Measurements from ENCODE around the gene LDLRAD4.

LDLRAD4 gene

DNA sequence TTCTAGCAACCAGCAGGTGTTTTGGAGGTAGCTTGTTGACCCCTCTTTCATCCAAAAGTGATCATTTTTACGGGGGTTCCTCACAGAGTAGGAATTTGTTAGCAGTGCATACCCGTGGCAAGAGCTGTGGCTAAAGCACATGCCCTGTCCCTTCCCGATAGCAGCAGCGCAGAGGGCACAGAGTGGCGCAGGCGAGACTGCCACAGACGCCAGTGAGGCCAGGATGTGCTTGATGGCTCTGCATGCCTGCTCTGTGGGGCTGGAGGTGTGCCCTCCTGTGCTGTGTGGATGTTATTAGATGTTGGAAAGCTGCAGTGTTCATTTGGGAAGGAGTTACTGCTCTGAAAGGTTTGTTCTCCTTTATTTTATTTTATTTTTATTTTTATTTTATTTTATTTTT lies 354.2 kb downstream of the LDLRAD4 start:
- Mint-ChIP-seq H3K9me3 (no peaks in the 10 kb centered on the region), H3K4me3 (no peak overlapping the region), H3K27ac (no peak overlapping the region), H3K36me3 (peaks cover 9% of the 10 kb centered on the region), H3K4me1 (peaks cover 67% of the 10 kb centered on the region)
- DNase-seq (ENCODE audit: low spot score in 2 of 2) (peak in 1 of 2 donors; percentile 41), ATAC-seq (no peak)

GRCh38 chr18:13573750-13574149 lies 355.2 kb downstream of the LDLRAD4 start:
- DNase-seq (ENCODE audit: low spot score in 2 of 2), result no peak
- no peak overlapping the region for H3K4me3 Mint-ChIP-seq
- peaks cover 11% of the 10 kb centered on the region for H3K36me3 Mint-ChIP-seq
- no peaks in the 10 kb centered on the region for H3K9me3 Mint-ChIP-seq
- peaks cover 66% of the 10 kb centered on the region for H3K4me1 Mint-ChIP-seq
- no peak for ATAC-seq
- no peak overlapping the region for H3K27ac Mint-ChIP-seq

DNA sequence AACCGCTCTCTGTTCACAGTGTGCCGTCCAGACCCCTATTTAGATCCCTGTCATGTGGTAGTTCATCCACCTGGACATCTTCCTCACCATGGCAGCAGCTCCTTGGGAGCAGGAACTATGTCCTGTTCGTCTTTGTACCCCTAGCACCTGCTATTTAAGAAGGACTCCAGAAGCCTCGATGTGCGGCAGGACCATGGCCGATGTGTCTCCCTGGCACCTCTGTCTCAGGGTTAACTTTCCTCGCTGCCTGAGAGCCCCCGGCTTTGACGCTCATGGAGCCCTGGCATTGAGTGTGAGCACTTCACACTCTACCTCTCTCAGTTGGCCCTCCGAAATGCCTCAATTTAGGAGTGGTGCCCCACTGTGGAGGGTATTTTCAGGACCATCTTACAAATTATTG lies 355.8 kb downstream of the LDLRAD4 start:
- no peak overlapping the region for H3K4me3 Mint-ChIP-seq

GRCh38 chr18:13574761-13575160 lies 356.2 kb downstream of the LDLRAD4 start:
- H3K36me3 Mint-ChIP-seq, result peaks cover 16% of the 10 kb centered on the region
- ATAC-seq, result no peak
- H3K4me1 Mint-ChIP-seq, result peaks cover 64% of the 10 kb centered on the region
- DNase-seq (ENCODE audit: low spot score in 2 of 2), result no peak
- H3K27ac Mint-ChIP-seq, result no peak overlapping the region
- H3K4me3 Mint-ChIP-seq, result no peak overlapping the region
- no peaks in the 10 kb centered on the region for H3K9me3 Mint-ChIP-seq

More for the DNA sequence above, 355.8 kb downstream of the LDLRAD4 start:
- Mint-ChIP-seq H3K9me3 (no peaks in the 10 kb centered on the region), H3K4me1 (peaks cover 62% of the 10 kb centered on the region), H3K27ac (no peak overlapping the region), H3K36me3 (peaks cover 16% of the 10 kb centered on the region)
- DNase-seq (ENCODE audit: low spot score in 2 of 2) (peak in 1 of 2 donors; percentile 20), ATAC-seq (no peak)

GRCh38 chr18:13576598-13576997 lies 358.0 kb downstream of the LDLRAD4 start:
- Mint-ChIP-seq H3K36me3 (peaks cover 16% of the 10 kb centered on the region), H3K27ac (peak overlapping the region; percentile 76), H3K9me3 (no peaks in the 10 kb centered on the region), H3K4me3 (peak overlapping the region; percentile 60), H3K4me1 (peaks cover 54% of the 10 kb centered on the region)
- no peak for ATAC-seq
- DNase-seq (ENCODE audit: low spot score in 2 of 2), result no peak

DNA sequence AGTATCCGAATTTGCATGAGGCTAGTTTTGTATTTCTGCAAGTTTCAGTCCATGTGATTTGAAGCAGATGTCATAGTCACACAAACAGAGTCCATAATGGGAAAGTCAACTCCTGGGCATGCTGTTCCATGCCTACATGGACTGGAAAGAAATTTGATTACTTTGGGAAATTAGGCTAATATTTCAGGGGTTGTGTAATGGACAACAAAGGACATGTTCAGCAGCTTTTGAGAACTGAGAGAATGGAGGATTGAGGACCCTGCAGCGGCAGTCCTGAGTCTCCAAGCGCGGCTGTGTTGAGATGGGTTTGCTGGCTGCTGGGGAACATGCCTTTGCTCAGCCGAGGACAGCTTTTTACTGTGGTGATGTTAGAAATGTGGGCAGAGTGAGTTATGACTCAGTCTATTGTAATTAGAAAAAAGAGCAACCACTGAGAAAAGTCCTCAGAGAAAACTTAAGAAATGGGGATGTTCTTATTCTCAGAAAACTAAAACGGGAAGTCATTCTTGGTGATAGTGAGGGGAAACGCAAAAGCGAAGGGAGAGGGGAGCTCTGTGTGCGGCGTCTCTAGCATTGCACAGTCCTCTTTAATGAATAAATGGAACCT lies 358.6 kb downstream of the LDLRAD4 start:
- no peak for DNase-seq (ENCODE audit: low spot score in 2 of 2)
- peak overlapping the region; percentile 60 for H3K4me3 Mint-ChIP-seq
- H3K4me1 Mint-ChIP-seq, result peaks cover 54% of the 10 kb centered on the region
- peak; percentile 97 for ATAC-seq
- no peaks in the 10 kb centered on the region for H3K9me3 Mint-ChIP-seq
- H3K27ac Mint-ChIP-seq, result peak overlapping the region; percentile 76
- H3K36me3 Mint-ChIP-seq, result peaks cover 16% of the 10 kb centered on the region

DNA sequence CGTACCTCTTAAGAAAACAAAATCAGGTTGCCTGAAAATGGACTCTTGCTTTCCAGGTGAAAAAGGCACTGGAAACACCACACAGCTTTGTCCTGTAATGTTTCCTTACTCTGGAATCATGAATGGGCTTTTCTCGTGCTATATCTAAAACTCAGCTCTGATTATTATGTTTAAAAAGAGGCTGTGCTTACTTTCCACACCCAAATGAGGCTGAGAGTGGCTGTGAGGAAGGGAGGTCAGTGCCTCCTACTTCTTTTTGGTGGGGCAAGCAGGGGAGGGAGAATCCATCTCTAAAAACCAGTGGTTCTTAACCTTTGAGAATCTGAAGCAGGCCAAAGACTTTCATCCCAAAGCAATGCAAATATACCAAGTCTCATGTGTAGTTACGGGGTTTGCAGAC lies 359.2 kb downstream of the LDLRAD4 start:
- DNase-seq (ENCODE audit: low spot score in 2 of 2) (no peak), ATAC-seq (no peak)
- Mint-ChIP-seq H3K4me3 (peak overlapping the region; percentile 60), H3K27ac (peak overlapping the region; percentile 76), H3K4me1 (peaks cover 54% of the 10 kb centered on the region), H3K36me3 (peaks cover 16% of the 10 kb centered on the region), H3K9me3 (no peaks in the 10 kb centered on the region)

DNA sequence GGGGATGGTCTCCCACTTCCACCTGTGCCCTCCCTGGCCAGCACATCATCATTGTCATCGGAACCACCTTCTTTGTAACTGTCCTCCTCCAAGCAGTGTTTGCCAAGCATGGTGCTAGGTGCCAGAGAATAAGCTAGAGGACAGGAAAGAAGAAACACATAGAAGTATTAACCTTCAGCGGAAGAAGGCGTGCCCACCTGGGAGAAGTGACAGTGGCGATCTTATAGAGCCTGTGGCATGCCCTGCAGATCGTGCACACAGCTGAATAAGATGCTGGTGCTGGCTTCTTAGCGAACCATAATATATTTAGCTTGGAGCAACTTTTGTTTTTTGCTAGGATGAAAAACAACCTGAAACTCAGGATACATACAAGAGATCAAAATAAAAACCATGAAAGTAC lies 359.8 kb downstream of the LDLRAD4 start:
- Mint-ChIP-seq H3K36me3 (peaks cover 16% of the 10 kb centered on the region), H3K4me1 (peaks cover 54% of the 10 kb centered on the region), H3K9me3 (no peaks in the 10 kb centered on the region), H3K27ac (peak overlapping the region; percentile 76), H3K4me3 (peak overlapping the region; percentile 60)
- no peak for DNase-seq (ENCODE audit: low spot score in 2 of 2)
- no peak for ATAC-seq

GRCh38 chr18:13579874-13580273 lies 361.3 kb downstream of the LDLRAD4 start:
- ATAC-seq (peak; percentile 22), DNase-seq (ENCODE audit: low spot score in 2 of 2) (no peak)
- Mint-ChIP-seq H3K4me3 (peak overlapping the region; percentile 28), H3K4me1 (peaks cover 55% of the 10 kb centered on the region), H3K9me3 (no peaks in the 10 kb centered on the region), H3K36me3 (peaks cover 16% of the 10 kb centered on the region), H3K27ac (peak overlapping the region; percentile 67)

- DNase-seq (ENCODE audit: low spot score in 2 of 2) (no peak), ATAC-seq (peak; percentile 4)
- H3K27ac Mint-ChIP-seq, result peak overlapping the region; percentile 67
- peak overlapping the region; percentile 28 for H3K4me3 Mint-ChIP-seq
- H3K36me3 Mint-ChIP-seq, result peaks cover 16% of the 10 kb centered on the region
- H3K9me3 Mint-ChIP-seq, result no peaks in the 10 kb centered on the region
- H3K4me1 Mint-ChIP-seq, result peaks cover 57% of the 10 kb centered on the region
These were observed 361.8 kb downstream of the LDLRAD4 start for GRCh38 chr18:13580351-13580750.

- Mint-ChIP-seq H3K4me1 (peaks cover 58% of the 10 kb centered on the region), H3K27ac (no peak overlapping the region), H3K9me3 (no peaks in the 10 kb centered on the region), H3K4me3 (no peak overlapping the region), H3K36me3 (peaks cover 16% of the 10 kb centered on the region)
- ATAC-seq (no peak), DNase-seq (ENCODE audit: low spot score in 2 of 2) (no peak)
These were observed 362.4 kb downstream of the LDLRAD4 start for GRCh38 chr18:13580991-13581390.

GRCh38 chr18:13581496-13582177 lies 363.1 kb downstream of the LDLRAD4 start:
- ATAC-seq (no peak), DNase-seq (ENCODE audit: low spot score in 2 of 2) (no peak)
- H3K36me3 Mint-ChIP-seq, result peaks cover 16% of the 10 kb centered on the region
- no peak overlapping the region for H3K4me3 Mint-ChIP-seq
- no peak overlapping the region for H3K27ac Mint-ChIP-seq
- H3K4me1 Mint-ChIP-seq, result peaks cover 58% of the 10 kb centered on the region
- no peaks in the 10 kb centered on the region for H3K9me3 Mint-ChIP-seq

DNA sequence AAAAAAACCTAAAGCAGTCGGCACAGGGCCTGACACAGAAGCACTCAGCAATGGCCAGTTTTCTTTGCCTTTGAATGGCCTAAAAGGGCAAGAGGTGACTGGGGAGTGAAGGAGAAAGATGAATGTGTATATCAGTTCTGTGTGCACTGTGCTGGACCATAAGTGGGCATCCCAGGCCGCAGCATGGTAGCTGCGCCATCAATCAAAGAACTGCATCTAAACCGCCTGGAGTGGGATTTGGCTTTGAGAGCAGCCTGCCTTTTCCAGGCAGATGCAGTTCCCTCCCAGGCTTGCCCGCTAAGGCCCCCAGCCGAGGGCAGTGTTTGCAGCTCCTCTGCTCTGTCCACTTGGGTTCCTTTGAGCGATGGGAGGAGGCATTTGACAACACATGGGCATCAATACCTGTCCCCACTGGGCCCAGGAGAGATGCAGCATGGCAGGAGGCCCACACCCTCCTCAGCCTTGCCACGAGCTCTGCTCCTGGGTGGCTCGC lies 363.7 kb downstream of the LDLRAD4 start:
- peaks cover 58% of the 10 kb centered on the region for H3K4me1 Mint-ChIP-seq
- ATAC-seq (no peak), DNase-seq (ENCODE audit: low spot score in 2 of 2) (no peak)
- no peaks in the 10 kb centered on the region for H3K9me3 Mint-ChIP-seq
- H3K27ac Mint-ChIP-seq, result no peak overlapping the region
- H3K4me3 Mint-ChIP-seq, result no peak overlapping the region
- H3K36me3 Mint-ChIP-seq, result peaks cover 14% of the 10 kb centered on the region

DNA sequence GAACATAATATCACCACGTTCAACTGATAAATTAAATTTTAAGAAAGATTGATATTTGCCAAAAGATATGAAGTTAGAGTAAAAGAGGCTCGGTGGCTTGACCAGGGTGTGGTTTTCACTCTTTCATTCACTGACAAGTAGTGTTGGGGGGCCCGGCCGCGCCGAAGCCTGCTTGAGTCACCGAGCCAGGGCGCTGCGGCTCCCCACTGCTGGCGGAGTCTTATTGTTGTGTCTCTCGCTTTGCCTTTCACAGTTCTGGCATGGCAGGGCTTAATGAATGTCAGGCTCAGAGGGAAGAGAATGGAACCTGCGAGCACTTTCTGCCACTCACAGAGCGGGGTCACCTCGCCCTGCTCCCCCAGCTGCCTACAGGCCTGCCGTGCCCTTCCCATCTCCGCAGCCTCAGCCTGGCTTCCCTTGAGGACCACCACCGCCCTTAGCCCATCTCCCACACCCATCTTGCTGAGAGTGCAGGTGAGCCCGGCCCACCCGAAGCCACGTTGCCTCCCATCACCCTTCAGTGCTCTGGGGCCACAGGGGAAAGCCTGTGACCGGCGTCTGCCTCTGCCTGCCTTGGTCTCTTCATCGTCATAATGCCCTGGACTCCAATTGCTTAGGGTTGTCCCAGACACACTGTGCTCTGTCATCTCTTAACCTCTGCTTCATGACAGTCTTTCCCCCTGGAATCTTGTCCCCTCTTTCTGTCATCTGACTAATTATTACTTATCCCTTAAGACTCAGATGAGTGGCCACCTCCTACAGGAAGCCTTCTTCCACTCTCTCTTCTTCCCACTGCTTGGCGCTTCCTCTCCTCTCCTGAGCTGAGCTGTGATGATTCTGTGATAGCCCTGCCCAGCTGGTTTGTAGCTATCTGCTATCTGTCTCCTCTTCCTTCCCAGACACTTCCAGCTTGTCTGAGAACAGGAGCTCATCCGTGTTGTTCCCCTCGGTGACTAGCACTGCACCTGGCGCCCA lies 365.3 kb downstream of the LDLRAD4 start:
- H3K9me3 Mint-ChIP-seq, result no peaks in the 10 kb centered on the region
- H3K4me1 Mint-ChIP-seq, result peaks cover 57% of the 10 kb centered on the region
- peak overlapping the region; percentile 32 for H3K27ac Mint-ChIP-seq
- DNase-seq (ENCODE audit: low spot score in 2 of 2) (no peak), ATAC-seq (no peak)
- no peak overlapping the region for H3K4me3 Mint-ChIP-seq
- H3K36me3 Mint-ChIP-seq, result peaks cover 4% of the 10 kb centered on the region

GRCh38 chr18:13584825-13585224 lies 366.3 kb downstream of the LDLRAD4 start:
- DNase-seq (ENCODE audit: low spot score in 2 of 2) (no peak), ATAC-seq (no peak)
- no peak overlapping the region for H3K4me3 Mint-ChIP-seq
- H3K27ac Mint-ChIP-seq, result peak overlapping the region; percentile 86
- H3K4me1 Mint-ChIP-seq, result peaks cover 58% of the 10 kb centered on the region
- no peaks in the 10 kb centered on the region for H3K9me3 Mint-ChIP-seq
- peaks cover 6% of the 10 kb centered on the region for H3K36me3 Mint-ChIP-seq
